SU-DHL-6 (cell line): ENCODE results near the gene AMH.
A peak's percentile ranks its signal among the peaks of the same experiment; 100 is the strongest.

Source experiments
- H2AFZ ChIP-seq: fragments of 200-600 bp; sonication (generic); 2 replicates; pipeline ENCODE4 v1.6.1; 2014; ENCODE audit warnings: low read depth, mild to moderate bottlenecking, moderate library complexity, mixed read lengths, antibody characterized with exemption, low read length; ENCODE audit not compliant: severe bottlenecking
- H3F3A ChIP-seq: fragments of 200-600 bp; shearing (Covaris generic); 2 replicates; pipeline ENCODE4 v1.6.0; 2016; ENCODE audit warnings: antibody characterized with exemption, mild to moderate bottlenecking; ENCODE audit not compliant: insufficient read depth
- H3K27ac ChIP-seq: fragments of 200-600 bp; sonication (generic); 2 replicates; pipeline ENCODE4 v1.5.1; 2016; ENCODE audit warnings: low read depth, mild to moderate bottlenecking, low read length, moderate library complexity, mixed read lengths
- H3K27me3 ChIP-seq: fragments of 200-600 bp; sonication (generic), shearing (Covaris generic); 2 replicates; pipeline ENCODE4 v1.6.0; 2014; ENCODE audit warnings: mild to moderate bottlenecking, low read length
- H3K36me3 ChIP-seq: fragments of 200-600 bp; sonication (generic); 2 replicates; pipeline ENCODE4 v1.6.1; 2014; ENCODE audit warnings: mild to moderate bottlenecking, low read length, mixed read lengths
- H3K4me2 ChIP-seq: fragments of 300-600, 200-600 bp; shearing (Covaris generic), sonication (generic); 2 replicates; pipeline ENCODE4 v1.6.0; 2014; ENCODE audit warnings: low read length, low read depth, mild to moderate bottlenecking; ENCODE audit not compliant: poor library complexity, severe bottlenecking
- H3K4me3 ChIP-seq: fragments of 200-600 bp; sonication (generic); 2 replicates; pipeline ENCODE4 v1.5.1; 2014; ENCODE audit warnings: antibody characterized with exemption, low read length, mild to moderate bottlenecking, mixed read lengths; ENCODE audit not compliant: insufficient read depth, poor library complexity, severe bottlenecking
- H3K79me2 ChIP-seq: fragments of 200-600 bp; sonication (generic); 2 replicates; pipeline ENCODE4 v1.6.1; 2014; ENCODE audit warnings: mild to moderate bottlenecking, low read length, moderate library complexity; ENCODE audit not compliant: insufficient read depth
- H3K9ac ChIP-seq: fragments of 200-600 bp; sonication (generic); 2 replicates; pipeline ENCODE4 v1.7.0; 2014; ENCODE audit warnings: mild to moderate bottlenecking, low read length
- H3K9me2 ChIP-seq: fragments of 200-600 bp; sonication (generic); replicated peaks from 2 replicates; pipeline ENCODE4 v1.6.1; 2014; ENCODE audit warnings: low read length; ENCODE audit not compliant: insufficient read depth
- H3K9me3 ChIP-seq: fragments of 200-600 bp; sonication (generic); 2 replicates; pipeline ENCODE4 v1.6.1; 2014; ENCODE audit warnings: low read length, mixed read lengths; ENCODE audit not compliant: insufficient read depth
- H4K20me1 ChIP-seq: fragments of 200-600 bp; sonication (generic); 2 replicates; pipeline ENCODE4 v1.6.1; 2014; ENCODE audit warnings: low read depth, mild to moderate bottlenecking, antibody characterized with exemption, low read length, moderate library complexity, mixed read lengths
- EZH2phosphoT487 ChIP-seq: fragments of 200-600 bp; sonication (generic), shearing (Covaris generic); conservative IDR thresholded peaks from 2 replicates; pipeline ENCODE4 v1.6.1; 2018; ENCODE audit warnings: mild to moderate bottlenecking, antibody characterized with exemption, low read length, moderate library complexity, mixed read lengths
- TF ChIP-seq, protein P1 (sequence below): fragments of 200-600 bp; sonication (generic); IDR thresholded peaks from one replicate; pipeline ENCODE4 v1.5.1; 2017; ENCODE audit warnings: antibody characterized with exemption, mild to moderate bottlenecking, low read length, moderate library complexity; ENCODE audit not compliant: insufficient read depth, poor library complexity, severe bottlenecking

The AMH gene

DNA sequence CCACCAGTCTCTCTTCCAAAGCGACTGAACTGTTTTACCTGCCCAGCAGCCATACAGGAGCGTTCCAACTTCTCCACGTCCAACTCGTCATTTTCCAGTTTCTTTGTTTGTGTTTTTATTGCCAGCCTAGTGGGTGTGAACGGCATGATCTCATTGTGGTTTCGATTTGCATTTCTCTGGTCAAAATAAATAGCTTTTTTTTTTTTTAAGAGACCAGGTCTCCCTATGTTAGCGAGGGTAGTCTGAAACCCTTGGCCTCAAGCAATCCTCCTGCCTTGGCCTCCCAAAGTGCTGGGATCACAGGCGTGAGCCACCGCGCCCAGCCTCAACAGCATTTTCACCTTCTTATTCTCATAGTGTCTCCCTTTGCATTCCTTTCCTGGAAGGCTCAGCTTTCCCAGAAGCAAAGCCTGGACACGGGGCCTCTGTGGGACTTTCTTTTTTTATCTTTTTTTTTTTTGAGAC is 11.2 kb downstream of the AMH start:
- no peaks in the 10 kb centered on the region for H3K36me3 ChIP-seq
- H3F3A ChIP-seq, result peaks cover 32% of the 10 kb centered on the region
- H3K27me3 ChIP-seq, result no peaks in the 10 kb centered on the region
- TF ChIP-seq, protein P1, sequence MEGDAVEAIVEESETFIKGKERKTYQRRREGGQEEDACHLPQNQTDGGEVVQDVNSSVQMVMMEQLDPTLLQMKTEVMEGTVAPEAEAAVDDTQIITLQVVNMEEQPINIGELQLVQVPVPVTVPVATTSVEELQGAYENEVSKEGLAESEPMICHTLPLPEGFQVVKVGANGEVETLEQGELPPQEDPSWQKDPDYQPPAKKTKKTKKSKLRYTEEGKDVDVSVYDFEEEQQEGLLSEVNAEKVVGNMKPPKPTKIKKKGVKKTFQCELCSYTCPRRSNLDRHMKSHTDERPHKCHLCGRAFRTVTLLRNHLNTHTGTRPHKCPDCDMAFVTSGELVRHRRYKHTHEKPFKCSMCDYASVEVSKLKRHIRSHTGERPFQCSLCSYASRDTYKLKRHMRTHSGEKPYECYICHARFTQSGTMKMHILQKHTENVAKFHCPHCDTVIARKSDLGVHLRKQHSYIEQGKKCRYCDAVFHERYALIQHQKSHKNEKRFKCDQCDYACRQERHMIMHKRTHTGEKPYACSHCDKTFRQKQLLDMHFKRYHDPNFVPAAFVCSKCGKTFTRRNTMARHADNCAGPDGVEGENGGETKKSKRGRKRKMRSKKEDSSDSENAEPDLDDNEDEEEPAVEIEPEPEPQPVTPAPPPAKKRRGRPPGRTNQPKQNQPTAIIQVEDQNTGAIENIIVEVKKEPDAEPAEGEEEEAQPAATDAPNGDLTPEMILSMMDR, result no peak
- TF ChIP-seq EZH2phosphoT487, result no peak
- H3K4me3 ChIP-seq, result no peak overlapping the region
- peak overlapping the region; percentile 45 for H3K27ac ChIP-seq
- no peak overlapping the region for H3K9ac ChIP-seq
- no peaks in the 10 kb centered on the region for H3K79me2 ChIP-seq
- no peak overlapping the region for H2AFZ ChIP-seq
- no peaks in the 10 kb centered on the region for H3K9me2 ChIP-seq
- peak overlapping the region; percentile 26 for H3K4me2 ChIP-seq
- no peaks in the 10 kb centered on the region for H3K9me3 ChIP-seq
- no peaks in the 10 kb centered on the region for H4K20me1 ChIP-seq

DNA sequence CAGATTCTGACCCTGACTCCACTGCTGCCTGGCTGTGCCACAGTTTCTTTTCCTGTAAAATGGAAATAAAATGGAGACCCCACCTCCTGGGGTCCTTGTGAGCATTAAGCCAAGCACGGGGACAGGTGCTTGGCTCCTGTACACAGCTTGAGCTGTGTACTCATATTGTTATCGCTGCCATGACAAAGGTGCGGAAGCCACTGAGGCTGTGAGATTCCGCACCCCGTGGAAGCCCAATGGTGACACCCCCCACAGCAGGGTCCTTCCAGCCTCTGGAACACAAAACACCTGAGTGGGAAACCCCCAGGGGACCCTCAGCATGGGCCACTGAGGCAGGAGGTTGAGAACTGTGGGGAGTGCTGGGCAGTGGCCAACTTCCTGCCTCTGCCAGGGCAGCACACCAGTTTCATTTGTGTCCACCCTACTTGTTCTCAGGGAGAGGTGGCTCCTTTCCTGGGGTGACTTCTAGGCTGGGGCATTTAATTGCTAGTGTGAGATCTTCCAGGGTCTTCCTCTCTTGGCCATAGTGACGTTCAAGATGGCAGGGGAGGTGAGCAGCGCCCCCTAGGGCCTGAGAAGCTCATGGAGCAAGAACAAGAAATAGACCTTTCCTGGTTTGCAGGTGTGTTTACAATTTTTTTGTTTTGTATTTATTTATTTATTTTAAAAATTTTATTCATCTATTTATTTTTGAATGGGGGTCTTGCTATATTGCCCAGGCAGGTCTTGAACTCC is 12.5 kb downstream of the AMH start:
- H3K27ac ChIP-seq, result no peak overlapping the region
- H3K4me2 ChIP-seq, result no peak overlapping the region
- no peak overlapping the region for H3K9ac ChIP-seq
- TF ChIP-seq, protein P1, result peak; percentile 78
- no peak for TF ChIP-seq EZH2phosphoT487
- no peaks in the 10 kb centered on the region for H3K9me3 ChIP-seq
- no peak overlapping the region for H2AFZ ChIP-seq
- no peaks in the 10 kb centered on the region for H3K79me2 ChIP-seq
- H3K4me3 ChIP-seq, result no peak overlapping the region
- no peaks in the 10 kb centered on the region for H3K9me2 ChIP-seq
- H3K27me3 ChIP-seq, result no peaks in the 10 kb centered on the region
- H3K36me3 ChIP-seq, result no peaks in the 10 kb centered on the region
- peaks cover 22% of the 10 kb centered on the region for H3F3A ChIP-seq
- H4K20me1 ChIP-seq, result no peaks in the 10 kb centered on the region

DNA sequence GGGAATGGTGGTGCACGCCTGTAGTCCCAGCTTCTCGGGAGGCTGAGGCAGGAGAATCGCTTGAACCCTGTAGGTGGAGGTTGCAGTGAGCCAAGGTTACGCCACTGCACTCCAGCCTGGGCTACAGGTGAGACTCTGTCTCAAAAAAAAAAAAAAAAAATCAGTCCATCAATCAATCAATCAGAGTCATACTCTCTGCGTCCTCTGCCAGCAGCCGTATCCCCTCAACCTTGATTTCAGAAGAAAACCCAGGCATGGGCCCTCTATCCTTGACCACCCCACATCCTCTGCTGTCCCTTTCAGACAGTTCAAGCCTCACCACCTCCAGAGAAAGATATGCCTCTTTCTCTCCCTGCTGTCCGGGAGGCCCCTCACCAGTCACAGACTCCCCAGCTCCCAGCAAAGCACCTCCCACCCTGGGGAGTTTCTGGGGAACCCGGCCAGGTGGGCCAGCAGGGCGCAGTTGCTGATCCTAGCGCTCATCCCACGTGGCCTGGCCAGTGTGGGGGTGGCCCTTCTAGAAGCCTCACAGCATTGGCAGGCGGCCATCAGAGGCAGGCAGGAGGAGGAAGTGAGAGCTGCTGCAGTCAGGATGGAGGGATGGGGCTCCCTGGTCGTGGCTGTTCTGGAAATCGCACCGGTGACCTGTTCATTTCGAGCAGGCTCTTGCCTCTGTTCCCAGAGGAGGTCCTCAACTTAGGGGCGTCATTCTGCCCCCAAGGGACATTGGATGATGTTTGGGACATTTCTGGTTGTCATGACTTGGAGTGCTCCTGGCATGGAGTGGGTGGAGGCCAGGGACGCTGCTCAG is 17.3 kb downstream of the AMH start:
- no peaks in the 10 kb centered on the region for H3K9me3 ChIP-seq
- TF ChIP-seq EZH2phosphoT487, result no peak
- TF ChIP-seq, protein P1, result no peak
- H3K9me2 ChIP-seq, result no peaks in the 10 kb centered on the region
- no peak overlapping the region for H2AFZ ChIP-seq
- no peak overlapping the region for H3K27ac ChIP-seq
- no peak overlapping the region for H3K4me3 ChIP-seq
- peak overlapping the region; percentile 19 for H3K4me2 ChIP-seq
- H3K9ac ChIP-seq, result peak overlapping the region; percentile 3; the same call in 1 of the 2 replicates
- H3K79me2 ChIP-seq, result peaks cover 19% of the 10 kb centered on the region
- no peaks in the 10 kb centered on the region for H3K27me3 ChIP-seq
- no peaks in the 10 kb centered on the region; the same call in 1 of the 2 replicates for H4K20me1 ChIP-seq
- no peaks in the 10 kb centered on the region for H3K36me3 ChIP-seq
- peaks cover 8% of the 10 kb centered on the region for H3F3A ChIP-seq
